Neural progenitor cell (in vitro differentiated cells): ENCODE data around the gene AP1B1. TPM values are rescaled to one million over a fixed set of nuclear protein-coding genes. Genes with fewer than 3 reads are reported as not detected.

Experiments
- DNase-seq: peaks from one replicate; pipeline ENCODE4 v3.0.0-alpha.2; 2016; ENCODE audit warnings: low spot score
- H2AFZ ChIP-seq: fragments of 200-600 bp; sonication (generic); replicated peaks from 2 replicates; pipeline ENCODE4 v1.6.1; 2016; ENCODE audit warnings: antibody characterized with exemption
- H3F3A ChIP-seq: fragments of 200-600 bp; sonication (generic); 2 replicates; pipeline ENCODE4 v1.6.1; 2016; ENCODE audit warnings: antibody characterized with exemption, low read depth
- H3K27ac ChIP-seq: fragments of 200-600 bp; sonication (generic); 2 replicates; pipeline ENCODE4 v1.5.1; 2016; ENCODE audit warnings: mild to moderate bottlenecking
- H3K27me3 ChIP-seq: fragments of 200-600 bp; sonication (generic); 2 replicates; pipeline ENCODE4 v1.6.1; 2016; ENCODE audit warnings: mild to moderate bottlenecking, moderate library complexity
- H3K36me3 ChIP-seq: fragments of 200-600 bp; sonication (generic); 2 replicates; pipeline ENCODE4 v1.5.1; 2016
- H3K4me1 ChIP-seq: fragments of 200-600 bp; sonication (generic); 2 replicates; pipeline ENCODE4 v1.6.1; 2016; ENCODE audit warnings: mixed run types
- H3K4me2 ChIP-seq: fragments of 200-600 bp; sonication (generic); 2 replicates; pipeline ENCODE4 v1.6.1; 2016
- H3K4me3 ChIP-seq: fragments of 200-600 bp; sonication (generic); 2 replicates; pipeline ENCODE4 v1.5.1; 2016
- H3K79me2 ChIP-seq: fragments of 200-600 bp; sonication (generic); 2 replicates; pipeline ENCODE4 v1.6.1; 2016; ENCODE audit warnings: low read depth
- H3K9ac ChIP-seq: fragments of 200-600 bp; sonication (generic); 2 replicates; pipeline ENCODE4 v1.6.1; 2016
- H3K9me3 ChIP-seq: fragments of 200-600 bp; sonication (generic); 2 replicates; pipeline ENCODE4 v1.5.1; 2016; ENCODE audit warnings: low read depth
- H4K20me1 ChIP-seq: fragments of 200-600 bp; sonication (generic); 2 replicates; pipeline ENCODE4 v1.6.1; 2016; ENCODE audit warnings: low read depth
- H3K27ac Mint-ChIP-seq: 3 replicates; pipeline ENCODE4 v1.8.0; 2021; ENCODE audit warnings: mixed read lengths
- H3K27me3 Mint-ChIP-seq: 2 replicates; pipeline ENCODE4 v1.8.0; 2022; ENCODE audit warnings: low read depth, mild to moderate bottlenecking, inconsistent platforms, moderate library complexity, mixed read lengths; ENCODE audit not compliant: insufficient read depth
- H3K36me3 Mint-ChIP-seq: 3 replicates; pipeline ENCODE4 v1.8.0; 2021; ENCODE audit warnings: mixed read lengths
- H3K4me1 Mint-ChIP-seq: 3 replicates; pipeline ENCODE4 v1.8.0; 2021; ENCODE audit warnings: mixed read lengths
- H3K4me3 Mint-ChIP-seq: 3 replicates; pipeline ENCODE4 v1.8.0; 2021; ENCODE audit warnings: mild to moderate bottlenecking, moderate library complexity, mixed read lengths
- H3K9me3 Mint-ChIP-seq: 3 replicates; pipeline ENCODE4 v1.8.0; 2020; ENCODE audit warnings: mixed read lengths
- CTCF ChIP-seq: fragments of 200-600 bp; sonication (generic); IDR thresholded peaks from 2 replicates; pipeline ENCODE4 v1.5.1; 2017; ENCODE audit warnings: antibody characterized with exemption, mild to moderate bottlenecking
- EZH2 ChIP-seq: fragments of 200-600 bp; sonication (generic); IDR thresholded peaks from 2 replicates; pipeline ENCODE4 v1.6.1; 2017; ENCODE audit warnings: antibody characterized with exemption, mild to moderate bottlenecking, moderate library complexity
- EZH2phosphoT487 ChIP-seq: fragments of 200-600 bp; sonication (generic); IDR thresholded peaks from 2 replicates; pipeline ENCODE4 v1.6.1; 2017; ENCODE audit warnings: antibody characterized with exemption
- total RNA-seq: library from RNA; depleted of rRNA; stranded (reverse); fragments of >200 nt; gene quantifications from 2 replicates; pipeline ENCODE4 v1.2.3, GENCODE V29; 2015; ENCODE audit warnings: low replicate concordance

Gene AP1B1
- total RNA-seq, 1 donor from 2014 or later, result 34.7 TPM

GRCh38 chr22:29396126-29396525 lies 7.8 kb upstream of the AP1B1 start:
- no peak overlapping the region for H3K4me2 ChIP-seq
- no peaks in the 10 kb centered on the region for H3K36me3 Mint-ChIP-seq
- no peaks in the 10 kb centered on the region for H3K9me3 Mint-ChIP-seq
- no peaks in the 10 kb centered on the region for H3K36me3 ChIP-seq
- no peaks in the 10 kb centered on the region for H4K20me1 ChIP-seq
- H3K27ac Mint-ChIP-seq, result no peak overlapping the region
- peaks cover 8% of the 10 kb centered on the region for H3K27me3 Mint-ChIP-seq
- no peak overlapping the region for H2AFZ ChIP-seq
- no peaks in the 10 kb centered on the region for H3K4me1 ChIP-seq
- H3K27me3 ChIP-seq, result no peaks in the 10 kb centered on the region
- DNase-seq, result no peak
- H3K27ac ChIP-seq, result no peak overlapping the region
- no peak overlapping the region for H3K4me3 Mint-ChIP-seq
- H3F3A ChIP-seq, result no peaks in the 10 kb centered on the region
- no peaks in the 10 kb centered on the region for H3K9me3 ChIP-seq
- H3K4me3 ChIP-seq, result no peak overlapping the region
- no peak for TF ChIP-seq EZH2phosphoT487
- no peak for TF ChIP-seq EZH2
- no peak for TF ChIP-seq CTCF
- H3K79me2 ChIP-seq, result no peaks in the 10 kb centered on the region
- no peak overlapping the region for H3K9ac ChIP-seq
- H3K4me1 Mint-ChIP-seq, result peaks cover 4% of the 10 kb centered on the region

GRCh38 chr22:29394931-29395581 lies 6.7 kb upstream of the AP1B1 start:
- Mint-ChIP-seq H3K4me1 (peaks cover 4% of the 10 kb centered on the region), H3K4me3 (no peak overlapping the region), H3K27ac (peak overlapping the region; percentile 73), H3K36me3 (no peaks in the 10 kb centered on the region), H3K27me3 (peaks cover 8% of the 10 kb centered on the region), H3K9me3 (no peaks in the 10 kb centered on the region)
- H3K4me2 ChIP-seq, result no peak overlapping the region
- H3F3A ChIP-seq, result no peaks in the 10 kb centered on the region
- DNase-seq, result peak; percentile 89
- H3K27ac ChIP-seq, result no peak overlapping the region
- no peaks in the 10 kb centered on the region for H3K79me2 ChIP-seq
- no peaks in the 10 kb centered on the region for H3K9me3 ChIP-seq
- no peaks in the 10 kb centered on the region for H3K27me3 ChIP-seq
- TF ChIP-seq CTCF, result peak; percentile 89
- no peak for TF ChIP-seq EZH2phosphoT487
- no peak for TF ChIP-seq EZH2
- peak overlapping the region; percentile 96 for H2AFZ ChIP-seq
- no peak overlapping the region for H3K9ac ChIP-seq
- H3K36me3 ChIP-seq, result no peaks in the 10 kb centered on the region
- H3K4me1 ChIP-seq, result no peaks in the 10 kb centered on the region
- H3K4me3 ChIP-seq, result no peak overlapping the region
- H4K20me1 ChIP-seq, result no peaks in the 10 kb centered on the region

- Histone ChIP-seq H4K20me1 (no peaks in the 10 kb centered on the region), H3K27me3 (no peaks in the 10 kb centered on the region), H3K9ac (no peak overlapping the region), H3K4me1 (no peaks in the 10 kb centered on the region), H3K27ac (no peak overlapping the region), H3K4me3 (no peak overlapping the region), H3K4me2 (no peak overlapping the region), H3K79me2 (peaks cover under 1% of the 10 kb centered on the region), H2AFZ (no peak overlapping the region), H3F3A (no peaks in the 10 kb centered on the region), H3K9me3 (no peaks in the 10 kb centered on the region), H3K36me3 (no peaks in the 10 kb centered on the region)
- Mint-ChIP-seq H3K4me3 (no peak overlapping the region), H3K9me3 (no peaks in the 10 kb centered on the region), H3K4me1 (peaks cover 8% of the 10 kb centered on the region), H3K36me3 (no peaks in the 10 kb centered on the region), H3K27ac (no peak overlapping the region), H3K27me3 (peaks cover 8% of the 10 kb centered on the region)
- no peak for DNase-seq
- TF ChIP-seq CTCF (no peak), EZH2phosphoT487 (no peak), EZH2 (no peak)
These were observed 4.7 kb upstream of the AP1B1 start for GRCh38 chr22:29393019-29393608.
